ENCODE results near the gene CCDC178.
"Not testable (repeated sequence)": the region's sequence is repeated elsewhere in the genome, so short reads cannot be mapped to it uniquely, and the experiment has no call there.

Gene CCDC178

DNA sequence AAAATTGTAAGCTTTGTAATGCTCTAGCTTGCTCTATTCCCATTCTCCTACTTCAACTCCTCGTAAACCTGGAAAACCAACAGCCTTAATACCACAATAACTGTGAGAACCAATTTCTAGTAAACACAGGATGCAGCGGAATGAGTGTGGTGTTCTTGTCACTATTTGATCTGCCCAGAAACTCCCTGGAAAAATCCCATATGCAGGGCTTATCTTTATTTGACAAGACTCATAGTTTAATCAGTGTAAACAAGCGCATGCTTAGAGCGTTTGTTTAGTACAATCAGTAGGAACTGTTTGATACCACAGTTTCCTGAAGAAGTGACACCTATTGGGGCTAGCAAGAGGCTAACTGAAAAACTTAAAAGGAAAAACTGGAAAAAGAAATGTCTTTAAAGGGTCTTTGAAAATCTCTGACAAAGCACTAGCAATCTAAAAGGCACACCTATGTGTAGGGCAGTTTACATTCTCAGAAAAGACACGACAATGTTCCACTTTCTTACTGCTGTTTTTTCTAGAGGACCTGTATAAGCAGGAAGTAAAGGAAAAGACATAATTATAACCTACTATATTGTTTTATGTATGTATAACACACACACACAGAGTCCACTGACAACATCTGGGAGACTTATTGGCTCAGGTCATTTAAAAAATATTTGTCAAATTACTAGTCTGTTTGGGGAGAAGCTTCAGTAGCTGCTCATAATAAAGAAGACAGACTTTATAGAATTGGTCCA is 426.3 kb downstream of the CCDC178 start:
- no peak for DNase-seq (ENCODE audit: low read depth in 2 of 2)

DNA sequence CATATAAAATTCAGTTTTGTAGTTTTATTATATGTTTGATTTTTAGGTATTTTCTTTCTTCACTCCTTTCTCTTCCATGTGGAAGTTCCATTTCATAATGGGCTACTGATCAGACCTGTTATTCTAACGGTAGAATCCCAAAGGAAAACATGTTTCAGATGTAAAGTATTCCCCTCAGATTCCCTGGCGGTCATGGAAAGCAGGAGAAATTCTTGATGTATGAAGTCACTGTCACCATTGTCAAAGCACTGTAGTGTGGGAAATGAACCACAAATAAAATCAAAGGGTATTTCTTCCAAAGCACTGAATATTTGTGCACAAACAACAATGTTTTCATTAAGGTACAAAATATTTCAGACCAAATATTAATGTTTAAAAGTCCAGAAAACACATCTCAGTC is 430.4 kb downstream of the CCDC178 start:
- DNase-seq (ENCODE audit: low read depth in 2 of 2) = no peak

DNA sequence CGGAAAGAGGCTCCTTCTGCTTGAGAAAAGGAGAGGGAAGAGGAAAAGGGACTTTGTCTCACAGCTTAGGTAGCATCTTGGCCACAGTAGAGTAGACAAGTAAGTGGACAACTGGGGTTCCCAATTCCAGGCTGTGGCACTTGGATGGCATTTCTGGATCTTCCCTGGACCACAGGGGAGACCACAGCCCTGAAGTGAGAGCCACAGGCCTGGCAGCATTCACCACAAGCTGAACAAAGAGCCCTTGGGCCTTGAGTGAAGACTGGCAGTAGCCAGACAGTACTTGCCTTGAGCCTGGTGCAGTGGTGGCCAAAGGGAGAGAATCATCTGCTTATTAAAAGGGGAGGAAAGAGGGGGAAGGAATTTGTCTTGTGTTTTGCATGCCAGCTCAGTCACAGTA is 441.6 kb downstream of the CCDC178 start:
- DNase-seq (ENCODE audit: low read depth in 2 of 2) = no peak

GRCh38 chr18:32998285-32998684 is 442.2 kb downstream of the CCDC178 start:
- no peak for DNase-seq (ENCODE audit: low read depth in 2 of 2)

- no peak for DNase-seq (ENCODE audit: low read depth in 2 of 2)
Observed at GRCh38 chr18:32983721-32984120, 456.8 kb downstream of the CCDC178 start.

- no peak for DNase-seq (ENCODE audit: low read depth in 2 of 2)
Observed at GRCh38 chr18:32980896-32981295, 459.6 kb downstream of the CCDC178 start.

DNA sequence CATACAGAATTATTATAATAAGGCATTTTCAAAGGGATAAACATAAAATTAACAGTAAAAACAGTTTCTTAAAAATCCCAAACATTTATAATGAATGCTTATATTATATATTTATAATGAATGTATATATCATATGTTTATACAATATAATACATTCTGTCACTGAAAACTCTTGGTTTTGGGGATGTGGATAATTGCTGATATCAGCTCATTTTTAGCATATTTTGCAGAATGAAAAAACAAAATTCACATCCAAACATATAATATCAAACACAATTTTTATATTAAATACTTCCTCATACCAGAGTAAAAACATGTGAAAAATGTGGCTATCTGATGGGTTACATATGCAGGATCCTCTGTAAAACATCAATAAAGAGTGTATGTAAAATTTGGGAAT is 465.0 kb downstream of the CCDC178 start:
- DNase-seq (ENCODE audit: low read depth in 2 of 2) = no peak

DNA sequence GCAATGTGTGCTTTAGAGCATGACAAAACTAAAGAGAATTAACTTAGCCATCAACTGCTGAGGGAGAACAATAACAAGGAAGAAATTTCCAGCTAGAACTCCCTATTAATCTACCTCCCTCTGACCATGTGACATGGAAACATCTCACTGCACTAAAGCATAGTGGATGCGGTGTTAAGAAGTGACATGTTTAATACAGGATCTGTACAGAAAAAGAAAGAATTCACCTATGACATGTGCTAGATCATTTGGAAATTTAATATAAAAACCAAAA is 465.4 kb downstream of the CCDC178 start:
- no peak for DNase-seq (ENCODE audit: low read depth in 2 of 2)

DNA sequence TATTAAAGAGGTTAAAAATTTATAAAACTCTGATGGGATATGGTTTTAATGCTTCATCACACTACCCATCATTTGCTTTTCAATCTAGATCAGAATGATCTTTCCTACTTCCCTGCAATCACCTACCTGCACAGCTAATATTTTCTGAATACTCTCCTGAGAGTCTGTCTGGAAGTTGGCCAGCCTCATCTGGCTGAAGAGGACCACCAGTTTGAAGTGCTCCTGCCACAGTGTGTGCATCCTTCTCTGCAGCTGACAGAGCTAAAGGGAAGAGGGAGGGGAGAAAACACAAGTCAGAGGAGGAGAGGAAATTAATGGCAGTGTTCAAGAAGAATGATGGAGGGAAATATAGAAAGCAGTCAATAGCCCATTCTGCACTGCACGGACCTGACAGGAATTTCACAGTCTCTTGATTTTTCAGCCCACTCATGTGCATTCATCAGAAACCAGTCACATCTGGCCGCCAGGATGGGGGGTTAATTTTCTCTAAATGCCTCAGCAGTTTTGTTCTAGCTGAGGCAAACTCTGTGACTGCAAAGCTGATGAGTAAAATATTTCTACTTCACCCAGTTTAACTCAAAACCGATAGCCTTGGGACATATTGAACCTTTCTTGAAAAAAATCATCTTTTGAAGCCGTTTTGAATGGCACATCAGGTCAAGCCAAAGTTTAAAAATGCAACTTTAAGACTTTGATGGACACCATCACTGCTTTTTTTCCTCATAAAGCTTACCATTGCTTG is 465.9 kb downstream of the CCDC178 start:
- no peak for DNase-seq (ENCODE audit: low read depth in 2 of 2)

- no peak for DNase-seq (ENCODE audit: low read depth in 2 of 2)
Observed at GRCh38 chr18:32968248-32968647, 472.3 kb downstream of the CCDC178 start.

- no peak for DNase-seq (ENCODE audit: low read depth in 2 of 2)
Observed at GRCh38 chr18:32966141-32966540, 474.4 kb downstream of the CCDC178 start.

- no peak for DNase-seq (ENCODE audit: low read depth in 2 of 2)
Observed at GRCh38 chr18:32961538-32961937, 479.0 kb downstream of the CCDC178 start.

GRCh38 chr18:32958746-32959145 is 481.8 kb downstream of the CCDC178 start:
- no peak for DNase-seq (ENCODE audit: low read depth in 2 of 2)

- no peak for DNase-seq (ENCODE audit: low read depth in 2 of 2)
Observed at GRCh38 chr18:32956591-32957315, 483.8 kb downstream of the CCDC178 start.

- DNase-seq (ENCODE audit: low read depth in 2 of 2) = not testable (repeated sequence)
Observed at GRCh38 chr18:32952318-32952717, 488.2 kb downstream of the CCDC178 start.

GRCh38 chr18:32937597-32937996 is 502.9 kb downstream of the CCDC178 start:
- no peak for DNase-seq (ENCODE audit: low read depth in 2 of 2)

GRCh38 chr18:32937066-32937465 is 503.5 kb downstream of the CCDC178 start:
- DNase-seq (ENCODE audit: low read depth in 2 of 2) = no peak

DNA sequence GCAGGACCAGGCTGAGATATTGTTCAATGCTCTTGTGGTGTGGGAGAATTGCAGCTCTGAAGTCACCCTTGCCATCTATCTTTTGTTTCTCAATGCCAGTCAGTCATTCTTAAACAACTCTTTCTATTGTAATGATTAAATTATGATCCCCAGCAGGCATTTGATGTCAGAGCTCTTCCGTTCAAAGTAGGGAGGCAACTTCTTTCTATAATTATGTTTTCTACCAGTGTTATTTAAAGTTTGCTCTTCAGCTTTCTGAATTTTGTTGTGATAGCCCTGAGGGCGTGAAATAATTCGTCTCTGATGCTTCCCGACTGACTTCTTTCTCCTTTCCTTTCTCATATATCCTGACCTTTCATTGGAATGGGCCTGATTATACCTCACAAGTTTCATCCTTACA is 506.3 kb downstream of the CCDC178 start:
- DNase-seq (ENCODE audit: low read depth in 2 of 2) = no peak

DNA sequence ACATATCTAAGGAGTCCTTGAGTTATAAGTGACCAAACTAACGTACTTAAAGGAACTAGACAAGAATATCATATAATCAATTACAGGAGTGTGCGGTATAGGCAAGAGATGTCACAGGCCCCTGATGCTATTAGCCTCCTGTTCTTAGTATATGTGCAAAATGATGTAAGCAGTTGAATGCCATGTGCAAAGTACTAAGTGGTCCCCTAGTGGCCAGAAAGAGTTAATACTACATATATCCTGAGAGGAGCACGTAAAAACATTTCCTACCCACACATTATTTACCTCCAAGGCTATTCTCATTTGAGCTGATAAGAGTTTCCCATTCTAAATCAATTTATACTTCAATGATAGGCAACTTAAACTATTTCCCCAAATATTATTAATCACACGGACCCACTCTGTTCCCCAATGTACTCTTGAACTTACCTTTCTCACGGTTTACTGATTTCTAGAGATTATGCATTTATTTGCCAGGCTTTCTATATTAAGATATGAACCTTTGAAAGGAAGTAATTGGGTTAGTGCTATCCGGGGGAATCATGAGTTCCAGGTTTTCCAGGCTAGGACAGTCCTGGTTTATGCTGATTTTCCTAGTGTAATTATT is 509.7 kb downstream of the CCDC178 start:
- no peak for DNase-seq (ENCODE audit: low read depth in 2 of 2)

DNA sequence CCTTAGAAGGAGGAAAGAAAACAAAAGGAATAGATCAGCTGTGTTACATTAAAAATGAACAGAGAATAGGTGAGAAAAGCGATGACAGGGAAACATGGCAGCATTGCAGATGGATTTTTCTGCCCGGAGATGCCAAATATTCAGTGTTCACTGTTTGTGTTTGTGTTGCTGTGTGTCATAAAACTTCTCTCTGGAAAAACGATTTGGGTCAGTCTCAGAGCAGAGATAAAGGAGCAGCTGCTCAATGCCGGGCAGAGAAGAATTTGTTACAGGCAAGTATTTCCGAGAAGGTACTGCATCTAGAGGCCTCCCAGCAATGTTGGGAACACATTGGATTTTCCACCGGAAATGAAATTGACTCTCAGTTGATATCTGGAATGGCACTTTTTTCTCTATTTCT is 511.3 kb downstream of the CCDC178 start:
- DNase-seq (ENCODE audit: low read depth in 2 of 2) = no peak

DNA sequence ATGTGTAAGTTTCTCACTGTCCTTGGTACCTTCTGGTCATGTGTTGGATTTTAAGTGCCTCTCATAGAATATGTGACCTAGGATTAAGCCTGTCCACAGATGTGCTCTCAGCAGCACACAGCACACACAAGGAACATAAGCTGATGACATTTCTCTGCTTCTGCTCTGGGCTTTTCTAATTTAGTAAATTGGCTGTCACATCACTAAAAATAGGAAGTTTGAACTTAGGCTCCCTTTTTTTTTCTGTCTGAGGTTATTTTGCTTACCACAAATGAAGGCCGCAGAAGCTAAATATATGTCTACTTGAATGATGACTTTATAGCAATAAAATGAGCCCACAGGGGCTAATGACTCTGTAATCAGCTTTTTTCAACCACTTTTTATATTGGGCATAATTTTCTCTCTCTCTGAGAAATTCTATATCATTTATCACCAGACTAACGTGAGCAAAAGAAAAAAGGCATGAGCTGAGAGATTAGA is 517.5 kb downstream of the CCDC178 start:
- DNase-seq (ENCODE audit: low read depth in 2 of 2) = no peak
